ENCODE results near the gene PFN4. TPM values are rescaled to one million over a fixed set of nuclear protein-coding genes. Genes with fewer than 3 reads are reported as not detected.

PFN4 gene
- polyA plus RNA-seq, 1 donor from 2014 or later = not detected

GRCh38 chr2:24106786-24107185 lies 16.3 kb downstream of the PFN4 start:
- no peaks in the 10 kb centered on the region for H3F3A ChIP-seq (ENCODE audit: insufficient read depth, low read length, poor library complexity, severe bottlenecking)
- TF ChIP-seq TAF1 (IDR thresholded peaks at IDR 0.05; ENCODE audit: low read depth) (no peak), EP300 (conservative IDR thresholded peaks at IDR 0.05; ENCODE audit: poor library complexity, severe bottlenecking) (no peak), MXI1 (conservative IDR thresholded peaks at IDR 0.05; ENCODE audit: poor library complexity, severe bottlenecking) (no peak), SMC3 (conservative IDR thresholded peaks at IDR 0.05; ENCODE audit: poor library complexity) (no peak), RAD21 (conservative IDR thresholded peaks at IDR 0.05) (no peak), CTCF (IDR thresholded peaks at IDR 0.05; ENCODE audit: poor library complexity, severe bottlenecking) (no peak), POLR2AphosphoS5 (IDR thresholded peaks at IDR 0.05) (no peak), EZH2 (IDR thresholded peaks at IDR 0.05; ENCODE audit: borderline replicate concordance, insufficient read depth, low read length, poor library complexity, severe bottlenecking) (no peak)
- TF ChIP-seq, protein P1, sequence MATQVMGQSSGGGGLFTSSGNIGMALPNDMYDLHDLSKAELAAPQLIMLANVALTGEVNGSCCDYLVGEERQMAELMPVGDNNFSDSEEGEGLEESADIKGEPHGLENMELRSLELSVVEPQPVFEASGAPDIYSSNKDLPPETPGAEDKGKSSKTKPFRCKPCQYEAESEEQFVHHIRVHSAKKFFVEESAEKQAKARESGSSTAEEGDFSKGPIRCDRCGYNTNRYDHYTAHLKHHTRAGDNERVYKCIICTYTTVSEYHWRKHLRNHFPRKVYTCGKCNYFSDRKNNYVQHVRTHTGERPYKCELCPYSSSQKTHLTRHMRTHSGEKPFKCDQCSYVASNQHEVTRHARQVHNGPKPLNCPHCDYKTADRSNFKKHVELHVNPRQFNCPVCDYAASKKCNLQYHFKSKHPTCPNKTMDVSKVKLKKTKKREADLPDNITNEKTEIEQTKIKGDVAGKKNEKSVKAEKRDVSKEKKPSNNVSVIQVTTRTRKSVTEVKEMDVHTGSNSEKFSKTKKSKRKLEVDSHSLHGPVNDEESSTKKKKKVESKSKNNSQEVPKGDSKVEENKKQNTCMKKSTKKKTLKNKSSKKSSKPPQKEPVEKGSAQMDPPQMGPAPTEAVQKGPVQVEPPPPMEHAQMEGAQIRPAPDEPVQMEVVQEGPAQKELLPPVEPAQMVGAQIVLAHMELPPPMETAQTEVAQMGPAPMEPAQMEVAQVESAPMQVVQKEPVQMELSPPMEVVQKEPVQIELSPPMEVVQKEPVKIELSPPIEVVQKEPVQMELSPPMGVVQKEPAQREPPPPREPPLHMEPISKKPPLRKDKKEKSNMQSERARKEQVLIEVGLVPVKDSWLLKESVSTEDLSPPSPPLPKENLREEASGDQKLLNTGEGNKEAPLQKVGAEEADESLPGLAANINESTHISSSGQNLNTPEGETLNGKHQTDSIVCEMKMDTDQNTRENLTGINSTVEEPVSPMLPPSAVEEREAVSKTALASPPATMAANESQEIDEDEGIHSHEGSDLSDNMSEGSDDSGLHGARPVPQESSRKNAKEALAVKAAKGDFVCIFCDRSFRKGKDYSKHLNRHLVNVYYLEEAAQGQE (IDR thresholded peaks at IDR 0.05; ENCODE audit: borderline replicate concordance) = no peak
- peaks cover 2% of the 10 kb centered on the region for H3K9me3 ChIP-seq (ENCODE audit: low read length)

DNA sequence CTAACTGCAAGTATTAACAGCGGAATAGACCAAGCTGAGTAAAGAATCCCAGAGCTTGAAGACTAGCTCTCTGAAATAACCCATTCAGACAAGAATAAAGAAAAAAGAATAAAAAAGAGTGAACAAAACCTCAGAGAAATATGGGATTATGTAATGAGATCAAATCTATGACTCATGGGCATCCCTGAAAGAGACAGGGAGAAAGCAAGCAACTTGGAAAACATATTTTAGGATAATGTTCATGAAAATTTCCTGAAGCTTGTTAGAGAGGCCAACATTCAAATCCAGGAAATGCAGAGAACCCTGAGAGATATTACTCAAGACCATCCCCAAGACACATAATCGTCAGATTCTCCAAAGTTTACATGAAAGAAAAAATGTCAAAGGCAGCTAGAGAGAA lies 17.3 kb downstream of the PFN4 start:
- H4K20me1 ChIP-seq (ENCODE audit: insufficient read depth) = no peaks in the 10 kb centered on the region
- H3K36me3 ChIP-seq (ENCODE audit: insufficient read depth, low read length) = no peaks in the 10 kb centered on the region
- H3K9me2 ChIP-seq (ENCODE audit: insufficient read depth, low read length) = no peaks in the 10 kb centered on the region
- peaks cover 2% of the 10 kb centered on the region for H3K9me3 ChIP-seq (ENCODE audit: low read length)
- no peak overlapping the region for H3K27ac ChIP-seq (ENCODE audit: low read length)
- no peak overlapping the region for H3K4me3 ChIP-seq (ENCODE audit: low read length)
- no peak overlapping the region for H2AFZ ChIP-seq (ENCODE audit: low read depth, low read length)
- no peaks in the 10 kb centered on the region for H3K79me2 ChIP-seq (replicated peaks; ENCODE audit: insufficient read depth, low read length)
- H3K4me2 ChIP-seq (ENCODE audit: low read length) = no peak overlapping the region
- H3F3A ChIP-seq (ENCODE audit: insufficient read depth, low read length, poor library complexity, severe bottlenecking) = no peaks in the 10 kb centered on the region
- no peaks in the 10 kb centered on the region for H3K27me3 ChIP-seq (ENCODE audit: insufficient read depth, low read depth, low read length)
- no peak overlapping the region for H3K9ac ChIP-seq (ENCODE audit: low read length)
- TF ChIP-seq MXI1 (conservative IDR thresholded peaks at IDR 0.05; ENCODE audit: poor library complexity, severe bottlenecking) (no peak), TAF1 (IDR thresholded peaks at IDR 0.05; ENCODE audit: low read depth) (no peak), EZH2 (IDR thresholded peaks at IDR 0.05; ENCODE audit: borderline replicate concordance, insufficient read depth, low read length, poor library complexity, severe bottlenecking) (no peak), EP300 (conservative IDR thresholded peaks at IDR 0.05; ENCODE audit: poor library complexity, severe bottlenecking) (no peak), SMC3 (conservative IDR thresholded peaks at IDR 0.05; ENCODE audit: poor library complexity) (no peak), CTCF (IDR thresholded peaks at IDR 0.05; ENCODE audit: poor library complexity, severe bottlenecking) (no peak), POLR2AphosphoS5 (IDR thresholded peaks at IDR 0.05) (no peak), RAD21 (conservative IDR thresholded peaks at IDR 0.05) (no peak)
- TF ChIP-seq, protein P1 (IDR thresholded peaks at IDR 0.05; ENCODE audit: borderline replicate concordance) = no peak

More at GRCh38 chr2:24106786-24107185, 16.3 kb downstream of the PFN4 start:
- no peaks in the 10 kb centered on the region for H3K9me2 ChIP-seq (ENCODE audit: insufficient read depth, low read length)
- H2AFZ ChIP-seq (ENCODE audit: low read depth, low read length) = no peak overlapping the region
- no peaks in the 10 kb centered on the region for H3K27me3 ChIP-seq (ENCODE audit: insufficient read depth, low read depth, low read length)
- no peaks in the 10 kb centered on the region for H4K20me1 ChIP-seq (ENCODE audit: insufficient read depth)
- H3K9ac ChIP-seq (ENCODE audit: low read length) = no peak overlapping the region
- H3K36me3 ChIP-seq (ENCODE audit: insufficient read depth, low read length) = no peaks in the 10 kb centered on the region
- no peak overlapping the region for H3K27ac ChIP-seq (ENCODE audit: low read length)
- H3K4me3 ChIP-seq (ENCODE audit: low read length) = no peak overlapping the region
- H3K4me2 ChIP-seq (ENCODE audit: low read length) = no peak overlapping the region
- no peaks in the 10 kb centered on the region for H3K79me2 ChIP-seq (replicated peaks; ENCODE audit: insufficient read depth, low read length)

Data from neural cell (in vitro differentiated cells).